OCI-LY1 (cell line): ENCODE data around the gene ST6GALNAC3.

ENCODE experiments used
- H2AFZ ChIP-seq: fragments of 200-600 bp; sonication (generic), shearing (Covaris generic); 2 replicates; pipeline ENCODE4 v1.6.0; 2014; ENCODE audit warnings: antibody characterized with exemption, mild to moderate bottlenecking, low read length
- H3F3A ChIP-seq: fragments of 200-600 bp; sonication (generic), shearing (Covaris generic); 2 replicates; pipeline ENCODE4 v1.6.0; 2014; ENCODE audit warnings: mild to moderate bottlenecking, antibody characterized with exemption, low read length, moderate library complexity; ENCODE audit not compliant: insufficient read depth
- H3K27ac ChIP-seq: fragments of 200-600 bp; sonication (generic); 2 replicates; pipeline ENCODE4 v1.5.1; 2014; ENCODE audit warnings: low read length, mixed run types, mild to moderate bottlenecking, low read depth; ENCODE audit not compliant: poor library complexity, severe bottlenecking
- H3K27me3 ChIP-seq: fragments of 200-600 bp; sonication (generic); 2 replicates; pipeline ENCODE4 v1.6.0; 2014; ENCODE audit warnings: antibody characterized with exemption, mild to moderate bottlenecking, low read length, moderate library complexity; ENCODE audit not compliant: insufficient read depth
- H3K36me3 ChIP-seq: fragments of 200-600 bp; sonication (generic); 2 replicates; pipeline ENCODE4 v1.6.1; 2014; ENCODE audit warnings: mild to moderate bottlenecking, antibody characterized with exemption, low read length, moderate library complexity, mixed read lengths; ENCODE audit not compliant: insufficient read depth
- H3K4me1 ChIP-seq: fragments of 200-600 bp; sonication (generic); 2 replicates; pipeline ENCODE4 v1.5.1; 2014; ENCODE audit warnings: mild to moderate bottlenecking, low read length, moderate library complexity; ENCODE audit not compliant: insufficient read depth, severe bottlenecking
- H3K4me2 ChIP-seq: fragments of 200-600 bp; sonication (generic), shearing (Covaris generic); 2 replicates; pipeline ENCODE4 v1.6.1; 2014; ENCODE audit warnings: low read length
- H3K4me3 ChIP-seq: fragments of 200-600 bp; sonication (generic); 2 replicates; pipeline ENCODE4 v1.5.1; 2014; ENCODE audit warnings: low read length, low read depth, mild to moderate bottlenecking, mixed read lengths; ENCODE audit not compliant: poor library complexity, severe bottlenecking
- H3K79me2 ChIP-seq: fragments of 200-600 bp; shearing (Covaris generic); 2 replicates; pipeline ENCODE4 v1.6.1; 2016; ENCODE audit warnings: mixed run types, low read length, mixed read lengths; ENCODE audit not compliant: insufficient read depth
- H3K9ac ChIP-seq: fragments of 200-600 bp; sonication (generic), shearing (Covaris generic); 2 replicates; pipeline ENCODE4 v1.6.1; 2014; ENCODE audit warnings: mild to moderate bottlenecking, low read length, mixed read lengths
- H3K9me2 ChIP-seq: fragments of 200-600 bp; sonication (generic), shearing (Covaris generic); 2 replicates; pipeline ENCODE4 v1.6.1; 2014; ENCODE audit warnings: low read depth, mild to moderate bottlenecking, low read length, mixed read lengths
- H3K9me3 ChIP-seq: fragments of 200-600 bp; shearing (Covaris generic); 2 replicates; pipeline ENCODE4 v1.6.1; 2014; ENCODE audit warnings: low read length, mixed read lengths
- H4K20me1 ChIP-seq: fragments of 200-600 bp; sonication (generic), shearing (Covaris generic); 2 replicates; pipeline ENCODE4 v1.6.0; 2016; ENCODE audit warnings: mild to moderate bottlenecking, low read length; ENCODE audit not compliant: insufficient read depth
- CTCF ChIP-seq: fragments of 200-600 bp; sonication (generic), shearing (Covaris generic); IDR thresholded peaks from 2 replicates; pipeline ENCODE4 v1.5.1; 2017; ENCODE audit warnings: mild to moderate bottlenecking, antibody characterized with exemption, low read length, moderate library complexity, mixed read lengths
- EZH2 ChIP-seq: fragments of 200-600 bp; sonication (generic), shearing (Covaris generic); IDR thresholded peaks from 2 replicates; pipeline ENCODE4 v1.8.0; 2017; ENCODE audit warnings: borderline replicate concordance, mixed run types, mild to moderate bottlenecking, antibody characterized with exemption, low read length, moderate library complexity, mixed read lengths

Gene ST6GALNAC3

GRCh38 chr1:76031496-76031895 lies 43.0 kb upstream of the ST6GALNAC3 start:
- Histone ChIP-seq H3K9me3 (no peaks in the 10 kb centered on the region), H3K27me3 (no peaks in the 10 kb centered on the region), H3F3A (no peaks in the 10 kb centered on the region), H3K4me2 (no peak overlapping the region), H3K9ac (no peak overlapping the region), H3K4me1 (no peaks in the 10 kb centered on the region), H3K9me2 (no peaks in the 10 kb centered on the region), H2AFZ (no peak overlapping the region), H4K20me1 (no peaks in the 10 kb centered on the region), H3K4me3 (no peak overlapping the region), H3K79me2 (no peaks in the 10 kb centered on the region), H3K27ac (no peak overlapping the region), H3K36me3 (no peaks in the 10 kb centered on the region)
- TF ChIP-seq EZH2 (no peak), CTCF (no peak)

- TF ChIP-seq EZH2, result no peak
- no peak for TF ChIP-seq CTCF
- no peaks in the 10 kb centered on the region for H3K79me2 ChIP-seq
- H3K36me3 ChIP-seq, result no peaks in the 10 kb centered on the region
- H3F3A ChIP-seq, result no peaks in the 10 kb centered on the region
- H2AFZ ChIP-seq, result no peak overlapping the region
- no peaks in the 10 kb centered on the region for H3K9me3 ChIP-seq
- H3K9ac ChIP-seq, result no peak overlapping the region
- no peaks in the 10 kb centered on the region for H4K20me1 ChIP-seq
- no peak overlapping the region for H3K27ac ChIP-seq
- no peak overlapping the region for H3K4me2 ChIP-seq
- no peaks in the 10 kb centered on the region for H3K9me2 ChIP-seq
- no peak overlapping the region for H3K4me3 ChIP-seq
- H3K27me3 ChIP-seq, result no peaks in the 10 kb centered on the region
- no peaks in the 10 kb centered on the region for H3K4me1 ChIP-seq
Measured at GRCh38 chr1:76033800-76034475, 40.6 kb upstream of the ST6GALNAC3 start.

GRCh38 chr1:76035053-76035452 lies 39.5 kb upstream of the ST6GALNAC3 start:
- TF ChIP-seq EZH2, result no peak
- TF ChIP-seq CTCF, result peak; percentile 34; the same call in 1 of the 2 replicates
- no peaks in the 10 kb centered on the region for H3F3A ChIP-seq
- no peaks in the 10 kb centered on the region for H3K9me3 ChIP-seq
- no peak overlapping the region for H3K4me2 ChIP-seq
- no peaks in the 10 kb centered on the region for H3K9me2 ChIP-seq
- no peak overlapping the region for H3K9ac ChIP-seq
- H2AFZ ChIP-seq, result no peak overlapping the region
- H3K27ac ChIP-seq, result no peak overlapping the region
- no peaks in the 10 kb centered on the region for H3K36me3 ChIP-seq
- no peaks in the 10 kb centered on the region for H3K79me2 ChIP-seq
- H3K27me3 ChIP-seq, result no peaks in the 10 kb centered on the region
- no peaks in the 10 kb centered on the region for H4K20me1 ChIP-seq
- no peak overlapping the region for H3K4me3 ChIP-seq
- H3K4me1 ChIP-seq, result no peaks in the 10 kb centered on the region
